ENCODE measurements around the gene FIGNL1.
A peak's percentile ranks its signal among the peaks of the same experiment; 100 is the strongest.

- TF ChIP-seq POLR2AphosphoS5 (IDR thresholded peaks at IDR 0.05): peak in 1 of 3 donors; percentile 21
- no peak for TF ChIP-seq POLR2A (IDR thresholded peaks at IDR 0.05)
- TF ChIP-seq CTCF (IDR thresholded peaks at IDR 0.05): peak; percentile 85 to 90 (median 88)
- TF ChIP-seq EP300 (IDR thresholded peaks at IDR 0.05; ENCODE audit: low read depth): no peak
Observed at GRCh38 chr7:50467817-50468610, 17.9 kb upstream of the FIGNL1 start.

All from transverse colon (tissue), 4 donors.